MM.1S (cell line): ENCODE results near the gene TBL1XR1.

Source experiments
- DNase-seq: peaks from one replicate; pipeline ENCODE4 v3.0.0-alpha.2; 2015
- H2AFZ ChIP-seq: fragments of 300-600 bp; sonication (generic); 2 replicates; pipeline ENCODE4 v1.6.0; 2016; ENCODE audit warnings: antibody characterized with exemption, low read length
- H3F3A ChIP-seq: fragments of 300-600 bp; sonication (generic); 2 replicates; pipeline ENCODE4 v1.6.1; 2016; ENCODE audit warnings: mild to moderate bottlenecking, antibody characterized with exemption, low read length, moderate library complexity, mixed read lengths; ENCODE audit not compliant: insufficient read depth
- H3K27ac ChIP-seq: fragments of 300-600 bp; sonication (generic); 2 replicates; pipeline ENCODE4 v1.5.1; 2016; ENCODE audit warnings: mild to moderate bottlenecking, low read length
- H3K27me3 ChIP-seq: fragments of 300-600 bp; sonication (generic); replicated peaks from 2 replicates; pipeline ENCODE4 v1.6.0; 2016; ENCODE audit warnings: low read length; ENCODE audit not compliant: insufficient read depth
- H3K36me3 ChIP-seq: fragments of 300-600 bp; sonication (generic); replicated peaks from 2 replicates; pipeline ENCODE4 v1.6.1; 2016; ENCODE audit warnings: mild to moderate bottlenecking, low read length, mixed read lengths; ENCODE audit not compliant: insufficient read depth
- H3K4me1 ChIP-seq: fragments of 300-600 bp; sonication (generic); 2 replicates; pipeline ENCODE4 v1.6.1; 2016; ENCODE audit warnings: low read length, mixed read lengths
- H3K4me2 ChIP-seq: fragments of 300-600 bp; sonication (generic); 2 replicates; pipeline ENCODE4 v1.6.0; 2016; ENCODE audit warnings: low read depth, low read length
- H3K4me3 ChIP-seq: fragments of 300-600 bp; sonication (generic); 2 replicates; pipeline ENCODE4 v1.5.1; 2016; ENCODE audit warnings: low read length, mixed read lengths
- H3K79me2 ChIP-seq: fragments of 300-600 bp; sonication (generic); 2 replicates; pipeline ENCODE4 v1.6.1; 2016; ENCODE audit warnings: mixed run types, low read length, mixed read lengths
- H3K9ac ChIP-seq: fragments of 300-600 bp; sonication (generic); 2 replicates; pipeline ENCODE4 v1.6.1; 2016; ENCODE audit warnings: low read length, mixed read lengths
- H3K9me2 ChIP-seq: fragments of 300-600 bp; sonication (generic); replicated peaks from 2 replicates; pipeline ENCODE4 v1.6.1; 2016; ENCODE audit warnings: mild to moderate bottlenecking, low read length, mixed read lengths; ENCODE audit not compliant: insufficient read depth
- H3K9me3 ChIP-seq: fragments of 300-600 bp; sonication (generic); replicated peaks from 2 replicates; pipeline ENCODE4 v1.6.1; 2016; ENCODE audit warnings: mild to moderate bottlenecking, low read length, mixed read lengths; ENCODE audit not compliant: insufficient read depth
- H4K20me1 ChIP-seq: fragments of 300-600 bp; sonication (generic); 2 replicates; pipeline ENCODE4 v1.6.1; 2016; ENCODE audit warnings: mild to moderate bottlenecking, low read length, moderate library complexity, mixed read lengths; ENCODE audit not compliant: insufficient read depth
- CTCF ChIP-seq: fragments of 300-600 bp; sonication (generic); IDR thresholded peaks from 2 replicates; pipeline ENCODE4 v1.5.1; 2016; ENCODE audit warnings: antibody characterized with exemption, low read length, mixed read lengths
- EZH2 ChIP-seq: fragments of 300-600 bp; sonication (generic); optimal IDR thresholded peaks from 2 replicates; pipeline ENCODE3; 2017; ENCODE audit warnings: low read depth, mild to moderate bottlenecking, antibody characterized with exemption, low read length, mixed read lengths
- EZH2phosphoT487 ChIP-seq: fragments of 300-600 bp; sonication (generic); IDR thresholded peaks from 2 replicates; pipeline ENCODE4 v1.6.1; 2018; ENCODE audit warnings: antibody characterized with exemption, low read length

Gene TBL1XR1

GRCh38 chr3:177157492-177157891 is 39.8 kb downstream of the TBL1XR1 start:
- no peaks in the 10 kb centered on the region for H3K27me3 ChIP-seq
- no peak for DNase-seq
- H3K27ac ChIP-seq: no peak overlapping the region
- peaks cover 17% of the 10 kb centered on the region; the same call in 1 of the 2 replicates for H3F3A ChIP-seq
- no peak overlapping the region for H3K4me2 ChIP-seq
- H3K9me3 ChIP-seq: no peaks in the 10 kb centered on the region
- peaks cover 11% of the 10 kb centered on the region; the same call in 1 of the 2 replicates for H3K36me3 ChIP-seq
- peaks cover 11% of the 10 kb centered on the region; the same call in 1 of the 2 replicates for H3K4me1 ChIP-seq
- peaks cover 80% of the 10 kb centered on the region for H4K20me1 ChIP-seq
- TF ChIP-seq CTCF (no peak), EZH2phosphoT487 (no peak), EZH2 (no peak)
- H2AFZ ChIP-seq: no peak overlapping the region
- peaks cover 99% of the 10 kb centered on the region for H3K79me2 ChIP-seq
- H3K9ac ChIP-seq: no peak overlapping the region
- H3K4me3 ChIP-seq: no peak overlapping the region
- 0 out of 2 replicates have a peak, but pooled peaks cover 4% of the 10 kb centered on the region for H3K9me2 ChIP-seq

GRCh38 chr3:177154733-177155132 is 42.5 kb downstream of the TBL1XR1 start:
- no peak overlapping the region for H3K27ac ChIP-seq
- H3K4me3 ChIP-seq: no peak overlapping the region
- no peak for TF ChIP-seq CTCF
- TF ChIP-seq EZH2: no peak
- TF ChIP-seq EZH2phosphoT487: no peak
- H3K9me2 ChIP-seq: 0 out of 2 replicates have a peak, but pooled peaks cover 4% of the 10 kb centered on the region
- peaks cover 11% of the 10 kb centered on the region; the same call in 1 of the 2 replicates for H3K36me3 ChIP-seq
- no peak overlapping the region for H3K4me2 ChIP-seq
- H3K27me3 ChIP-seq: no peaks in the 10 kb centered on the region
- no peak overlapping the region for H3K9ac ChIP-seq
- peaks cover 73% of the 10 kb centered on the region for H4K20me1 ChIP-seq
- H2AFZ ChIP-seq: no peak overlapping the region
- H3F3A ChIP-seq: peaks cover 24% of the 10 kb centered on the region
- no peaks in the 10 kb centered on the region for H3K9me3 ChIP-seq
- H3K79me2 ChIP-seq: peaks cover 99% of the 10 kb centered on the region
- DNase-seq: no peak
- peaks cover 29% of the 10 kb centered on the region for H3K4me1 ChIP-seq

GRCh38 chr3:177150970-177151627 is 46.2 kb downstream of the TBL1XR1 start:
- Histone ChIP-seq H3K4me3 (no peak overlapping the region), H3K9me2 (0 out of 2 replicates have a peak, but pooled peaks cover 4% of the 10 kb centered on the region), H3K9ac (no peak overlapping the region), H3K27me3 (no peaks in the 10 kb centered on the region), H3K4me1 (peaks cover 58% of the 10 kb centered on the region), H2AFZ (no peak overlapping the region), H3K27ac (peak overlapping the region; percentile 7; the same call in 1 of the 2 replicates), H3K36me3 (peaks cover 5% of the 10 kb centered on the region; the same call in 1 of the 2 replicates), H4K20me1 (peaks cover 49% of the 10 kb centered on the region), H3F3A (peaks cover 40% of the 10 kb centered on the region), H3K9me3 (no peaks in the 10 kb centered on the region), H3K4me2 (no peak overlapping the region), H3K79me2 (peaks cover 99% of the 10 kb centered on the region)
- TF ChIP-seq CTCF (no peak), EZH2 (no peak), EZH2phosphoT487 (no peak)
- no peak for DNase-seq
